ENCODE data around the gene NHSL1. TPM values are rescaled to one million over a fixed set of nuclear protein-coding genes. Genes with fewer than 3 reads are reported as not detected.

The NHSL1 gene
- total and polyA plus RNA-seq, 2 of the 8 experiments (the other 6 are each of a cell fraction or from before 2014, with no cell fraction given): 7.2 to 32.4 TPM

GRCh38 chr6:138450445-138450844 is 48.8 kb downstream of the NHSL1 start:
- Histone ChIP-seq H3K18ac (ENCODE audit: extremely low read depth, low read length) (no peak overlapping the region), H3K14ac (ENCODE audit: insufficient read length) (no peak overlapping the region), H3K9ac (replicated peaks in 1 of 4; ENCODE audit: extremely low read depth in 1 of 4, low read depth in 3 of 4, low read length in 3 of 4) (no peak overlapping the region), H4K91ac (replicated peaks; ENCODE audit: insufficient read length, low read length) (no peak overlapping the region), H2BK15ac (ENCODE audit: low read length) (no peak overlapping the region), H4K5ac (ENCODE audit: insufficient read length, low read depth, low read length) (no peak overlapping the region), H4K8ac (ENCODE audit: extremely low read depth, insufficient read depth, low read length) (no peak overlapping the region), H2BK12ac (ENCODE audit: low read depth, low read length) (no peak overlapping the region), H2BK5ac (ENCODE audit: low read depth, low read length) (no peak overlapping the region), H3K4me2 (ENCODE audit: insufficient read depth in 1 of 2, low read depth in 2 of 2, low read length in 2 of 2) (no peak overlapping the region), H3K23ac (ENCODE audit: insufficient read length) (no peak overlapping the region), H2BK120ac (replicated peaks; ENCODE audit: low read depth, low read length) (no peak overlapping the region), H3K9me3 (ENCODE audit: insufficient read depth in 2 of 2, low read depth in 1 of 2, low read length in 1 of 2) (no peaks in the 10 kb centered on the region), H3K79me1 (ENCODE audit: low read depth, low read length) (peaks cover 4% of the 10 kb centered on the region), H3K4me1 (replicated peaks in 1 of 4; ENCODE audit: control insufficient read depth in 3 of 4, insufficient read depth in 4 of 4, low read length in 3 of 4) (peaks cover 0 to 3% (median 0%) of the 10 kb centered on the region in 4 experiments; a peak in 2 of 7 replicates), H3K27ac (ENCODE audit: low read depth, low read length) (no peak overlapping the region), H2BK20ac (ENCODE audit: low read length) (no peak overlapping the region), H4K20me1 (replicated peaks in 1 of 2; ENCODE audit: control insufficient read depth in 1 of 2, insufficient read depth in 2 of 2, low read length in 2 of 2) (no peaks in the 10 kb centered on the region), H3K79me2 (ENCODE audit: control insufficient read depth in 1 of 2, insufficient read depth in 2 of 2, low read length in 2 of 2) (no peaks in the 10 kb centered on the region), H3K4me3 (ENCODE audit: extremely low read depth in 1 of 4, insufficient read depth in 2 of 4, low read depth in 3 of 4, low read length in 4 of 4) (no peak overlapping the region), H3K23me2 (ENCODE audit: low read depth, low read length) (no peaks in the 10 kb centered on the region), H3K56ac (replicated peaks; ENCODE audit: insufficient read length, low read depth, low read length) (no peak overlapping the region), H3K36me3 (ENCODE audit: control insufficient read depth in 2 of 4, insufficient read depth in 4 of 4, low read length in 3 of 4) (peaks cover 0 to 6% (median 2%) of the 10 kb centered on the region in 4 experiments; a peak in 5 of 8 replicates), H3K27me3 (replicated peaks in 1 of 4; ENCODE audit: control insufficient read depth in 3 of 4, extremely low read depth in 1 of 4, insufficient read depth in 3 of 4, low read length in 3 of 4) (no peaks in the 10 kb centered on the region), H2AFZ (ENCODE audit: low read length) (no peak overlapping the region), H2AK5ac (ENCODE audit: low read depth, low read length) (no peak overlapping the region), H3K4ac (replicated peaks; ENCODE audit: insufficient read length, low read depth, low read length) (no peak overlapping the region)
- TF ChIP-seq NANOG (IDR thresholded peaks at IDR 0.05; ENCODE audit: insufficient read depth, low read depth, low read length, poor library complexity, severe bottlenecking): no peak
- ChIA-PET POLR2A (ENCODE audit: partially characterized antibody) (interaction anchor here (0.6 kb wide), 1 partner anchor 65 kb away, joined by 3 read pairs; no protein-coding TSS in a partner anchor), CTCF (ENCODE audit: partially characterized antibody) (interaction anchor here (0.6 to 6.1 kb wide), 5 partner anchors 14 to 142 kb away, joined by 3 to 35 read pairs (median 3); no protein-coding TSS in a partner anchor)
- no peak for DNase-seq (ENCODE audit: low read depth in 1 of 2, low spot score in 2 of 2)
- no peak for FAIRE-seq
- WGBS, 2 experiments (ENCODE audit: extremely low coverage in 1 of 2, insufficient coverage in 1 of 2, insufficient read length in 1 of 2, insufficient replicate concordance in 2 of 2, low coverage in 1 of 2, low lambda C conversion rate in 2 of 2, missing lambda C conversion rate in 1 of 2): 88% methylated on average over 3 of the region's 3 CpGs; no CpG with 5 or more reads in 1 of the 2 experiments
